Hematopoietic multipotent progenitor cell (in vitro differentiated cells): ENCODE measurements around the gene ZBP1. TPM values are rescaled to one million over a fixed set of nuclear protein-coding genes. Genes with fewer than 3 reads are reported as not detected.

Experiments
- DNase-seq, 3 donors: peaks; one replicate each; pipeline ENCODE4 v3.0.0-alpha.2; 2011 to 2015; ENCODE audit warnings: low read depth in 2 of 3, low spot score in 2 of 3
- total RNA-seq: library from RNA; depleted of rRNA; stranded (reverse); fragments of >200 nt; gene quantifications from one replicate; pipeline ENCODE4 v1.2.3, GENCODE V29; 2012

The ZBP1 gene
- total RNA-seq, 1 donor = 0.54 TPM

- no peak for DNase-seq
These were observed 31.0 kb downstream of the ZBP1 start for GRCh38 chr20:57589123-57589727.

GRCh38 chr20:57588596-57588995 is 31.6 kb downstream of the ZBP1 start:
- no peak for DNase-seq

GRCh38 chr20:57587989-57588377 is 32.2 kb downstream of the ZBP1 start:
- DNase-seq = no peak

- no peak for DNase-seq
These were observed 32.8 kb downstream of the ZBP1 start for GRCh38 chr20:57587278-57587988.

- no peak for DNase-seq
These were observed 33.3 kb downstream of the ZBP1 start for GRCh38 chr20:57586943-57587277.

GRCh38 chr20:57586370-57586793 is 33.8 kb downstream of the ZBP1 start:
- DNase-seq = no peak

- DNase-seq = no peak
These were observed 34.6 kb downstream of the ZBP1 start for GRCh38 chr20:57585466-57586213.

- no peak for DNase-seq
These were observed 35.3 kb downstream of the ZBP1 start for GRCh38 chr20:57584768-57585461.

- DNase-seq = no peak
These were observed 36.7 kb downstream of the ZBP1 start for GRCh38 chr20:57583289-57584257.

GRCh38 chr20:57582432-57583288 is 37.6 kb downstream of the ZBP1 start:
- DNase-seq = peak in 1 of 3 donors; percentile 26

- no peak for DNase-seq
These were observed 38.2 kb downstream of the ZBP1 start for GRCh38 chr20:57582029-57582378.

GRCh38 chr20:57581202-57582028 is 38.8 kb downstream of the ZBP1 start:
- no peak for DNase-seq

GRCh38 chr20:57580478-57581201 is 39.6 kb downstream of the ZBP1 start:
- DNase-seq = no peak

- no peak for DNase-seq
These were observed 40.3 kb downstream of the ZBP1 start for GRCh38 chr20:57579898-57580447.

GRCh38 chr20:57579331-57579897 is 40.8 kb downstream of the ZBP1 start:
- no peak for DNase-seq

- no peak for DNase-seq
These were observed 41.6 kb downstream of the ZBP1 start for GRCh38 chr20:57578476-57579165.
